Spleen (tissue), 7 donors: ENCODE data around the gene HEYL.

ENCODE experiments used
- CTCF ChIP-seq, 11 experiments: fragments of 200-600 bp in 7 of 11; fragments of 450-650 bp in 4 of 11; sonication (generic) in 4 of 11; IDR thresholded peaks in 8 of 11; conservative IDR thresholded peaks in 3 of 11; 1 replicate in 7 of 11; 2 replicates in 4 of 11; pipeline versions ENCODE4 v1.4.0 to v1.8.0; 2016 to 2021; ENCODE audit warnings: antibody characterized with exemption in 11 of 11, inconsistent platforms in 4 of 11, mild to moderate bottlenecking in 1 of 11
- POLR2A ChIP-seq, 3 donors: fragments of 450-650 bp; IDR thresholded peaks; one replicate each; pipeline ENCODE4 v1.5.1; 2017; ENCODE audit warnings: antibody characterized with exemption in 3 of 3, mild to moderate bottlenecking in 1 of 3
- POLR2AphosphoS5 ChIP-seq, 3 donors: sonication (generic); formaldehyde crosslinking; IDR thresholded peaks; one replicate each; pipeline ENCODE4 v1.5.1; 2017; ENCODE audit warnings: antibody characterized with exemption in 3 of 3
- donor health status: DM: no; HTN: no; CAD: no; lungs with moderate emphysema.
- donor health status: DM: no; HTN: no; CAD: no.
- donor health status: DM: no; HTN: no; CAD: no.

GRCh38 chr1:39645411-39646043 lies 6.1 kb upstream of the HEYL start:
- TF ChIP-seq POLR2A (IDR thresholded peaks at IDR 0.05) (no peak), CTCF (IDR thresholded peaks at IDR 0.05 in 8 of 11, conservative IDR thresholded peaks at IDR 0.05 in 3 of 11) (no peak), POLR2AphosphoS5 (IDR thresholded peaks at IDR 0.05) (no peak)
